GM21717 (cell line): ENCODE results near the gene BFSP1.

Source experiments
- ATAC-seq: cut with Tn5 transposase; IDR thresholded peaks from one replicate; pipeline ENCODE4 v1.9.1; 2021; ENCODE audit warnings: mild to moderate bottlenecking, moderate library complexity; ENCODE audit not compliant: unreplicated experiment

Gene BFSP1

DNA sequence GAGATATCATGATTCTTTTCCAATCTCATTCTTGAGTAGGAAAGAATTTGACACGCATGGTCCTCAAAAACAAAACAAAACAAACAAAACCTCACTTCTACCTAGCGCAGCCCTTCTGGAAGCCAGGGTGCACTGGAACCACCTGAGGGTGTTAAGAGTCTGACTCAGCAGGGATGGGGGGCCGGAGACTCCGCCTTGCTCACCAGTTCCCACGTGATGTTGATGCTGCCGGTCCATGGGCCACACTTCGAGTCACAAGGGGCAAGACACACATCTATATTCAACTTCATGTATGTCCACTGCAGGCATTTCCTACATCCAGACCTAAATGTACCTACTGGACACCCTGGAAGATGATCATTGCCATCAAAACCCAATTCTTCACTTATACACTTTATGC lies 30.4 kb downstream of the BFSP1 start:
- ATAC-seq: no peak

DNA sequence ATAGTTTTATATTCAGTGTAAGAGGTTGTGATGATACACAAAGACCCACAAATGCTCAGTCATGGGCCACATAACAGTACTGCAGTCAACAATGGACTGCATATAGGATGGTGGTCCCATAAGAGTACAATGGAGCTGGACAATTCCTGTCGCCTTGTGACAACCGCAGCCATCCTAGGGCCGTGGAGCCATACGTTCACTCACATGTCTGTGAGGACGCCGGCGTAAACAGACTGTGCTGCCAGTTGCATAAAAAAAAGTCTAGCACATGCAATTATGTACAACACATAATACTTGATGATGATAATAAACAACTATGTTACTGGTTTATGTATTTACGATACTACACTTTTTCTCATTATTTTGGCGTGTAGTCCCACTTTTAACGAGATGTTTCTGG lies 30.9 kb downstream of the BFSP1 start:
- no peak for ATAC-seq

DNA sequence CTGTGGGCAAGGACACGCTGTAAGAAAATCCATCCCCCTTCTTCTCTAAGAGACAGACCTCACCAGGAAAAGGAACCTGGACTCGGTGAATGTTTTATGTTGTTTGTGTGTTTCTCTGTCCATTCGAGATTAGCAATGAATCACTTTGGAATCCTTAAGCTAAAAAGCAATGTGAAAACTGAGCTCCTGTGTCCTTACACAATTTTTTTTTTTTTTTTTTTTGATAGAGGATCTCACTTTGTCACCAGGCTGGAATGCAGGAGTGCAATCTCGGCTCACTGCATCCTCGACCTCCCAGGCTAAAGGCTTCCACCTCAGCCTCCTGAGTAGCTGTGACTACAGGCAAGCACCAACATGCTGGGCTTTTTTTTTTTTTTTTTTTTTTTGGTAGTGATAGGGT lies 32.1 kb downstream of the BFSP1 start:
- ATAC-seq: no peak

DNA sequence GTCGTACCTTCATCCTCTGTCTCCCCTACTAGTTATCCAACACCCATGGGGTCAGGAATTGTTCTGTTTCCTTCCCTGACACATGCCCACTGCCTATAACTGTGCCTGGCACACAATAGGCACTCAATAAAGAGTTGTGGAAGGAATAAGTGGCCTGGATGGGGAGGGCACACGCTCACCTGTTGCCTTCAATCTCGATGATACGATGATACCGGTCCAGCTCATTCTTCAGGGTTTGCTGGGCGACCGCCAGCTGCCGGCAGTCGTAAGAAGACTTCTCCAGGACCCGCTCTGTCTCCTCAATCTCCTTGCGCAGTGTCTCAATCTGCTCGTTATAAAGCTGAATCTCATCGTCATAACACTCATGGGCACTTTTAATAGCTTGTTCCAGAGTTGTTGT lies 32.5 kb downstream of the BFSP1 start:
- ATAC-seq: no peak

DNA sequence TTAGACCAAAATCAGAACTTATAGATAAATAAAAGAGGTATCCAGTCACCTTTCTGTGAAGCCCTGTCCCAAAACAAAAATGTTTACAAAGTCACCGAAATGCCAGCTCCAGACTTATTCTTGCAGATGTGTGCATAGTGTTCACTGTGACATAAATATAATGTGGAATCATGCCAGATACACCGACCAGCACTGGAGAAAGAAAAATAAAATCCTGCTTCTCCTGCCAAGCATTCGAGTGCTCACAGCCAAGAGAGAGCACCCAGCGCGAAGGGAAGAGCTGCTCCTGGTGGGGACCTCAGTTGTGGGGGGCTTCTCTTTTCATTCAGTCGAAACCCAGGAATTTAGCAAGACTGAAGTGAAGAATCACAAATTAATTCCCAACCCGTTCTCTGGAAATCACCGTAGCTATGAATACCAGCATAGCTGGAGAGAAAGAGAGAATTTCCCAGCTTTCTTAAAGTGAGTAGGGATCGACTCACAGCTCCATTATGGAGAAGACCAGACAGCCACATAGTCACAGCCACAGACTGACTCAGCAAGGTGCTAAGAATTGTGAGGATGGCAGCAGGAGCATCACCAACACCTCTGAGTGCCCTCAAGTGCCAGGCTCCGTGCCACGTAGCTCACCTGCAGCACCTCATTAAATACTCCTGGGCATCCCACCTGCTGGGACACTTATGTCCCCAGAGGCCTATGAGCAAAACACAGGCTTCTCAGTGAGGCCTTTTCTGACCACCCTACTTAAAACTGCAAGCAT lies 33.2 kb downstream of the BFSP1 start:
- no peak for ATAC-seq

DNA sequence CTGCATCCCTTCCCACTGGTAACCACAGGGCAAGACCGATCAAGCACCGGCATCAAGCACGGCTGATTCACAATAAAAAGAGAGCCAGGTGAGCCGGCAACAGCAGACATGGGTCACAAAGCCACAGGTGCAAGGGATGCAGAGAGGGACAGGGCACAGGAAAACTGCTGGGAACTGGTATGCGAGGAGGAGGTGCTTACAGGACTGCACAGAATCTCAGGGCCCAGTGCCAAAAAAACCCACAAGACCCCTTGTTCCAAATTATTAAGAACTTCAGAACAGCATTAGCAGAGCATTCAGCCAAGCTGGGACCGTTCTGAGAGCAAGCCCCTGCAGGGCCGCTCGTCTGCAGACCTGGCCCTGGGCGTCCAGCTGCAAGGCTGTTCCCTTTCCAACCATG lies 35.4 kb downstream of the BFSP1 start:
- no peak for ATAC-seq

DNA sequence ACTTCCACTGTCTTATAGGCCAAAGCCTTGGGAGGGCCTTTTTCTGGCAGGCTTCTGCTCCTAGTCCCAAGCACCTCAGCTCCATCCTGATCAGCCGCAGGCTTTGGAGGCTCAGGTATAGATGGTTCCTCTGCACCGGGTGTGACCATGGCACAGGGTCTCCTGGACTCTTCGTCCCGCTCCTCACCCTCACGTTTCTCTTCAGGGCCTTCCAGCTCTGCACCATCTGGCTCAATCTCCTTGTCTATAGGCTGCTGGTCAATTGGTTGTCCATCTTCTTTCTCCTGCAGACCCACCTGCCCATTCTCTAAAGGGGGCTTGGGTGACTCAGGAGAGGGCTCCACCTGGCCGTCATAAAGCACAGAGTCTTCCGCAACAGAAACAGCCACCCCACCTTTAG lies 37.0 kb downstream of the BFSP1 start:
- ATAC-seq: no peak

DNA sequence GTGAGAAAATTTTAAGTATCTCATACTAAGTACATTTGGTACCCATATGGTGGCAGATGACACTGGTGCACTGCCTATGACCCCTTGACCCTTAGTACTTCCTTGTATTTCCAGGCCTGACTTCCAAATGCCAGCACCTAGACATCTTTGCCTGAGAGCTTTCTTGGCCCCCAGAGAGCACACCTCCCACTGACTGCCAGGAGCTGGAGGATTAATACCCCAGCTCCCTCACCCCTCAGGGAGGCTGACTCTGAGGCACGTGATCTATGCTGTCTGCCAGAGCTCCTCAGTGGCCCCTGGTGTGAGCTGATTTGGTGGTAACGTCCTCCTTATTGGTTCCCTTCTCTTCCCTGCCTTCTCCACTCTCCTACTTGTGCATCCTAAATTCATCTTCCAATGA lies 38.0 kb downstream of the BFSP1 start:
- ATAC-seq: no peak

DNA sequence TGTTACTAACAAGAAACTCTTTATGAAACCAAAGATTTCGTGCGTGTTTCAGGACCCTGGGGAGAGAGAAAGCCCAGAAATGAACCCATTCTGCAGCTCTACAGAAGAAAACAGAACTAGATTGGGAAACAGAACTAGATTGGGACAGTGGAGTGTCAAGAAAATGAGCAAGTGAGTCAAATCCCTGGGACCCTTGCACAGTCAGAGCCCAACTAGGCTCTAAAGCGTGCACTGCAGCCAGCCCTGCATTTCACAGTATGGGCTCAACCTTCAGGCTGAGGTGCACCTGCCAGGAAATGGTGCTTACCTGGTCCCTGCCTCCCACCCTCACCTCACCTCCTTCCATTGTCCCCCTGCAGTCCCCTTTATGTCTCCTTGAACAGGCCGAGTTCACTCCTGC lies 39.7 kb downstream of the BFSP1 start:
- no peak for ATAC-seq

DNA sequence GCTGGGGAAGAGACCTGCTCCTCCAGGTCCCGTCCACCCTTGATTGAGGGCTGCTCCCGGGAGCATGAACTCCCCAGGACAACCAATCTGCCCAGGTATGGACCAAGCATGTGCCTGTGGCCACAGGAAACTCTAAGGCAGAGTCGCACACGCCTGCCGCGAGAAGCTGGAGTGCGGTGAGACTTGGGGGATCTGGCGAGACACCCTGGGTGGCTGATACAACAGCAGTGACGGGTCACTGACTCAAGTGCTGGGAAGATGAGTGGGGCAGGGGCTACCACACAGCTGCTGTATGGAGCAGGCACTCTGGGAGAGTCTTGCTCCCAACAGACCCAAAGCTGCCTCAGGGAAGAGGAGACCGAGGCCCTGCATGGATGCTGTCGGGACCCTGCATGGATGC lies 40.1 kb downstream of the BFSP1 start:
- ATAC-seq: no peak

DNA sequence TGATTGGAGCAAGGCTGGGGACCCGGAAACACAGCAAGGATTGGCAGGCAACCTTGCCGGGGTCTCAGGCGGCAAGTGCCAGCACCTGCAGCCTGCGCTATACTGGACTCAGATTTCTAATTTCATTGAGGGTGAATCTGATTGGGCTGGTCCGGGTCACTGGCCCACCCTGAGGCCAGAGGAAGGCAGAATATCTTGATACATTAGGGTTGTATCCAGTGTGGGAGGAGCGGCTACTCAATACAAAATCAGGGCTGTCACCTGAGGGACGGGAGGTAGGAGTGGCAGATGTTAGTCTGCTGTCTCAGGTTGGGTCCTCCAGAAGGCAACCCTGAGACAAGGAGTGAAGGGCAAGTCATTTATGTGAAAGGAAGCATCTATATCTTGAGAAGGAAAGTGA lies 40.7 kb downstream of the BFSP1 start:
- no peak for ATAC-seq

DNA sequence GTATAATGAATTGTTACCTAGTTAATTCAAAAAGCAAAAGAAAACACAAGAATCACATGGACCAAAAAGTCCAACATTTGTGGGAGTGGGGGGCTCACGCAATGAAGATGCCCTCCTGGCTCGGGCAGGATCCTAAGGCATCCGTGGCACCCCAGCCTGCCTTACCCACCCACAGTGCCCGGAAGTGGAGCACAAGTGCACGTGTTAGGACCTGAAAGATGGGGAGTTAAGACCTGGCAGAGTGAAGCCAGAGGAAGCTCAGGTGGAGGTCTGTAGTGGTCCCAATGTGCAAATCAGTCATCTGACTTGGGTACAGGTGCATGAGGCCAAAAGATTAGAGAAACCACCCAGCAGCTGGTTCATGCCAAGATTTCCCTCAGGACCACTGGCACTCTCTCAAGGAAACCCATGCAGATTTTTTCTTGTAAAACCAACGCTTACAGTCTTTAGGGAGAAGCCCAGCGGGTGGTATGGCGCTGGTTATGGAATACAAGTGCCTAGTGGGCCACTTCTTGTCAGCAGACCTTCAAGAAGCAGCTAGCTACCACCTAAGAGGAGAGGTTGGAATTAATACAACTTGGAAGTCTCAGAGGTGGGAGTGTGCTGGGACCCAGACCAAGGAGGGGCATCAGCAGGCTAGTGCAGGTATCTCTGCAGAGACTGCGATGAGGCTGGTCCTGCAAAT lies 42.1 kb downstream of the BFSP1 start:
- no peak for ATAC-seq

DNA sequence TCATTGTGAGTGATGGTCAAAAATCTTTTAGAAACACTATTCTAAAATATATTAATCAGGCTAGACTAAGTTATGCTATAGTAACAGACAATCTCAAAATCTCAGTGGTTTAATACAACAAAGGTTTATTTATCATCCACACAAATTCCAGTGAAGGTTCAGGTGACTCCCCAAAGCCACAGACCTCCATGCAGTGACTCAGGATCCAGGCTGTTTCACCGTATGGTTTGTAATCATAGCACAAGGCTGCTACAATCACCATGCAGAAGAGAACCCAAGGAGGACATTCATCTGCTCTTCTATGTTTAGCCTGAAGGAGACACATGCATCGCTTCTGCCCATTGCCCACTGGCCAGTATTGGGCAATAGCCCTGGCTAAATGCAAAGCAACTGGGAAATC lies 46.2 kb downstream of the BFSP1 start:
- ATAC-seq: no peak

DNA sequence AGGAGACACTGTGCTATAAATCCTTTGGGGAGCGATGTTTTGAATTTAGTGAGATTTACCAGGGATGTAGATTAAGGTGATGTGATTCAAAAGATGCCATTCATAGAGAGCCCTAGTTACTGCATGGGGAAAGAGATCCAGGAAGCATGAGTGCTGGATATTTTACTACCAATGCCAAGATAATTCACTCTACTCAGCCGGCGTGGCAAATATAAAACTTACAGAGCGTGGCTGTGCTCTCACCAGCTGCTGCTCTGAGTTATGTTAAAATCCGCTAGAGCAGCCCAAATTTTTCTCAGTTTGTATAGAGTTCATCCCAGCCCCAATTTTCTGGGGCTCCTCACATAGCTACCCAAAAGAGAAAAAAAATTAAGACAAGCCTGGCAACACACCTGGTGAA lies 48.6 kb downstream of the BFSP1 start:
- ATAC-seq: no peak

DNA sequence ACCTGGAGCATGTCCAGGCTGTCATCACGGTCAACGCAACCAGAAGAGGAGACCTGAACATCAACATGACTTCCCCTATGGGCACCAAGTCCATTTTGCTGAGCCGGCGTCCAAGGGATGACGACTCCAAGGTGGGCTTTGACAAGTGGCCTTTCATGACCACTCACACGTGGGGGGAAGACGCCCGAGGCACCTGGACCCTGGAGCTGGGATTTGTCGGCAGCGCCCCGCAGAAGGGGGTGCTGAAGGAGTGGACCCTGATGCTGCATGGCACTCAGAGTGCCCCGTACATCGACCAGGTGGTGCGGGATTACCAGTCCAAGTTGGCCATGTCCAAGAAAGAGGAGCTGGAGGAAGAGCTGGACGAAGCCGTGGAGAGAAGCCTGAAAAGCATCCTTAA lies 49.5 kb downstream of the BFSP1 start:
- no peak for ATAC-seq

DNA sequence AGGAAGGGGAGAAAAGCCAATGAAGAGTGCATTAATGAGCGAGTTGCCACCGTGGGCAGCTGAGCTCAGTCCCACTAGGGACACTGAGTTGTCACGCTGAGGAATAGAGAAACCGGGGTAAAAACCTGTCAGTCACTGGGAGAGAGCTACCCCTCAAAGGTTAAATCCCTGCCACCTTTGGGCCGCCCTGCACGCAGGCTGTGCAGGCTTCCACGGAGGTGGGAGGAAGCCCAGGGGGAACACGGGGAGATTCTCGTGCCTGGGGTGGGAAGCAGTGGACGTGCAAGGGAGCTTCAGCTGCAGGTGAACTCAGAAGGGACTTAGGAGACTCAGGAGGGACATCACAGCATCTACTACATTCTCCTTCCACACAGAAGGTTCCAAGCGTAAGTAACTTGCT lies 50.5 kb downstream of the BFSP1 start:
- no peak for ATAC-seq

DNA sequence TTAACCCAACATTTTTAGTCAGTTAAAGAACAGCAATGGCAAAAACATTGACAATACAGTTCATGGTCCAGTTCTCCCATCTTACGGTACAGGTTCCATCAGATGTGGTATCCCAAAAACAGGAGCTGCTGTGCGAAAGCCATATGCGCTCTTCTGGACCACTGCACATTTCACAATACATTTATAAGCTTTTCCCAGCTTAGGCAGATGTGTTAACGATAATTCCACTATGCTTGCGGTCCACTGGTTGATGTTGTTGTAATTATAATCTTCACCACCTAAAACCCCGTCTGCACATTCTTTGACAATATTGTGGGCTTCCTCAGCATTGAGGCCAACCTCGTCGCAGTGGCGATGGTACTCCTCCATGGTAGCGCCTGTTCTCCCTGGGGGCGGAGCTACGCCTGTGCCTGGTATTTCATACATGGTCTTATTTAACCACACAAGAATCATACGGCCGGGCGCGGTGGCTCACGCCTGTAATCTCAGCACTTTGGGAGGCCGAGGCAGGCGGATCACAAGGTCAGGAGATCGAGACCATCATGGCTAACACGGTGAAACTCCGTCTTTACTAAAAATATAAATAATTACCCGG lies 52.0 kb downstream of the BFSP1 start:
- no peak for ATAC-seq

DNA sequence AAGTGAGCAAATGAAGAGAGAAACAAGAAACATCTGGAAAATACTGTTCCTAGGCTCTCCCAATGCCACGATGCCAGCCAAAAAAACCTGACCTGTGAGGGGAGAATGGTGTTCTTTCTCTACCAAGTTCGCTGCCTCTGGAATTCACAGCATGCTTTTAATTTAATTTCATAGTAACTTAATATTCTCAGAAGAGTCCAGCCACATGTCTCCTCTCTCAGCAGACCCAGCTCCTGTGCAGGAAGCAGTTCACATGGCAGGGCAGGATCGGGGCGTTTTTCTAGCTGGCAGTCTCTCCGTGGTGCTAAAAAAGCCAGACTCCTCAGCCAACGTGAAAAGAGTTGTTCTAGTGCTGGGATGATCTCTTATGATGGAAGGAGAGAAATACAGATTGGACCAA lies 57.5 kb downstream of the BFSP1 start:
- no peak for ATAC-seq

DNA sequence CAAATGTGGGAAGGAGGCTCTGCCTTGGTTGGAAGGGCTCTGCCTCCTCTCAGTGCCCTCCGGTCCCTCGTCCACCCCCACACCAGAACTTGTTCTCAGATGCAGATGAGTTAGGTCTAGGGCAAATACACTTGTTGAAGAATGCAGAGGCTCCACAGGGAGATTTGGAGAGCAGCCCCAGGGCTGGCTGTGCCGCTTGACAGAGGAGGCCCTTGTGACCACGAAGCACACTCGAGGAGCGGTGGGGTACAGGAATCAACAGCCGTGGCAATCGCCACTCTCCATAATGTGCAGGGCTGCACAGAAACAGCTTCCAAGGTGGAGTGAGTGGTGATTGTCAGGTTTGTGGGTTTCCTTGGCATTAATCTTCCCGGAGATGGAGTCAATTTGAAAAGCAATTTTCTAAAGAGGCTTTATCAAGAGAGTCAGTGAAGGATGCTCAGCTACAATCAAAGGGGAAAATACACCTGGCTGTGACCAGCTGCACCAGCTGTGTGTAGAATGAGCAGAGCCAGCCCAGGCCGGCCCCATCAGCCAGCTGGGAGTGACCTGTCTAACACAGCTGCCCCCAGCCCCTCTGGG lies 59.5 kb downstream of the BFSP1 start:
- no peak for ATAC-seq

DNA sequence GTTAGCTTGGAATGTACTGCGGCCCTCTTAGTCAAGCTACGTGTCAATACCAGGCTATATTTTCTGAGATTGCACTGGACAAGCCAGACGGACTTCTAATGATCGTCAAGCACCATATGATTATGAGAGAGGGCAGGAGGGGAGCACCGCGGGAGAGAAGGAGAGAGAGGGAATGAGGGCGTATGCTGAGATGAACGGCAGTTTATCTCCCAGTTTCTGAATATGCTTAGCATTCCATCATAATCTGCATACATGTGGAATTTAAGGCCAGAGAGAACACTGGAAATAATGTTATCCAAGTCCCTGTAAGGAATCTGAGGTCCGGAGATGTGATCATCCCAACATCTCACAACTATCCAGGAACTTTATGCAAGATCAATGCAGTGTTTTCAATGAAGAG lies 60.2 kb downstream of the BFSP1 start:
- ATAC-seq: no peak

DNA sequence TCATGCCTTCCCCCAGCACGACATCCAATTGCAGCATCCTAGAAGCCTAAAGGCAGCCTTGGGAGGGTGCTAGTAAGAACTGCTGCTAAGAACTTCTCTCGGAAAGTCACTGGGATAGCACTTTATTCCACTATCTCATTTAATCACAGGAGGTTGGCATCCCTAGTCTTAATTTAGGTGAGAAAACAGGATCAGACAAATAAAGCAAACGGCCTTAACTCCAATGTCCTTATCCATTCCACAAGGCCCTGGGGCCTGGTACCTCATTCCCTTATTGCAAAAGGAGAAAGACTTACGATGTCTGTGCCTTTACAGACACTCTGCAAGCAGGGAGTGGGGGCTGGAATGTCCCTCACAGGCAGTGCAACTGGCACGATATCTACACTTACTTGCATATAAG lies 60.7 kb downstream of the BFSP1 start:
- no peak for ATAC-seq
